Glomerular visceral epithelial cell (primary cell): ENCODE data around the gene INA.
"Not testable (repeated sequence)": the region's sequence is repeated elsewhere in the genome, so short reads cannot be mapped to it uniquely, and the experiment has no call there.

Source experiments
- DNase-seq: peaks from one replicate; pipeline ENCODE4 v3.0.0-alpha.2; 2016; ENCODE audit errors: extremely low spot score

Gene INA

GRCh38 chr10:103276896-103277712 is at the start of gene INA:
Gene INA, plus strand, starts transcription at chr10:103277138. Its CDS starts 74 bp downstream, at chr10:103277212.
- DNase-seq = peak; percentile 63

DNA sequence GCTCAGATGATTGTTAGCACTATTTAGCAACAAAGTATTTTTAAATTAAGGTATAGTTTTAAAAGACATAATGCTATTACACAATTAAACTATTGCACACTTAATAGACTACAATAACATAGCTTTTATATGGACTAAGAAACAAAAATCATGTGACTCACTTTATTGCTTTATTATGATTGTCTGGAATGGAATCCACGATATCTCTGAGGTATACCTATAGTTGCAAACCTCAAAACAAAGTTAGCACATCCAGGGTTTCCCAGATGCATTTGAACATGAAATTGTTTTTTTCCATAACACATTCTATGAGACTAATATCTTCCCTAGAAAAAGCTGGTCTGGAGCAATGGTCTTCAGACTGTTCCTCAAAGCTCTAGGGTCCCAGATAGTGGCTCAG is 49.5 kb upstream of the INA start:
- DNase-seq = no peak

DNA sequence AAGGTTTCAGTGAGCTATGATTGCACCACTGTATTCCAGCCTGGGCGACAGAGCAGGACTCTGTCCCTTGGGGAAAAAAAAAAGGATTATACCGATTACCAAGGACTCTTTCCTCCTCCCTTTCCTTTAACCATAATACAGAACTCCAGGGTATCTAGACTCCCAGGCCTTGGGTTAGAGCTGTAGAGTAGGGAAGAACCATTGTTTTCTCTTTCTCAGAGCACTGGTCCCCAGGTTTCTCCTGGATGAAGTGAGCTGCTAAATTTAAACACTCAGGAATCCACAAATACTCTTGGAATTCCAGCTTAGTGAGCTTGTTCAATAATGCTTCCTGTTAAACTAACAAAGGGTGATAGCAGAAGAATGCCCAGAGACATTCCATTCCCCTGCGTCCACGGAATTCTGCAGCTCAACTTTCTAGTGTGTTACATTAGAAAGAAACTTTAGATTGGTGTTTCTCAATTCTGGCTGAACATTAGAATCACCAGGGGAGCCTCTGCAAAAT is 45.8 kb upstream of the INA start:
- peak; percentile 90 for DNase-seq

- DNase-seq = no peak
Observed at GRCh38 chr10:103232131-103232673, 44.7 kb upstream of the INA start.

GRCh38 chr10:103232772-103233488 is 44.0 kb upstream of the INA start:
- peak; percentile 41 for DNase-seq

DNA sequence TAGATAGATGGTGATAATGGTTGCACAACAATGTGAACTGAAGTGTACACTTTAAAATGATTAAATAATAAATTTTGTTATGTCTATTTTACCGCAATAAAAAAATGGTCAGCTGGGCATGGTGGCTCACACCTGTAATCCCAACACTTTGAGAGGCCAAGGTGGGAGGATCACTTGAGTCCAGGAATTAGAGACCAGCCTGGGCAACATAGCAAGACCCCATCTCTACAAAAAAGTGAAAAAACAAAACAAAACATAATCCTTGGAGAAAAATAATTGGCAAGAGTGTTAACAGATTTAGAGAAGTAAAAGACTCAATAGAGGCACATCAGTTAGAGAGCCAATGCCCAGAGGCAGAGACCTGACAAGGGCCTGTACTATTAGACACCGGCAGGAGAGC is 41.2 kb upstream of the INA start:
- DNase-seq = no peak

DNA sequence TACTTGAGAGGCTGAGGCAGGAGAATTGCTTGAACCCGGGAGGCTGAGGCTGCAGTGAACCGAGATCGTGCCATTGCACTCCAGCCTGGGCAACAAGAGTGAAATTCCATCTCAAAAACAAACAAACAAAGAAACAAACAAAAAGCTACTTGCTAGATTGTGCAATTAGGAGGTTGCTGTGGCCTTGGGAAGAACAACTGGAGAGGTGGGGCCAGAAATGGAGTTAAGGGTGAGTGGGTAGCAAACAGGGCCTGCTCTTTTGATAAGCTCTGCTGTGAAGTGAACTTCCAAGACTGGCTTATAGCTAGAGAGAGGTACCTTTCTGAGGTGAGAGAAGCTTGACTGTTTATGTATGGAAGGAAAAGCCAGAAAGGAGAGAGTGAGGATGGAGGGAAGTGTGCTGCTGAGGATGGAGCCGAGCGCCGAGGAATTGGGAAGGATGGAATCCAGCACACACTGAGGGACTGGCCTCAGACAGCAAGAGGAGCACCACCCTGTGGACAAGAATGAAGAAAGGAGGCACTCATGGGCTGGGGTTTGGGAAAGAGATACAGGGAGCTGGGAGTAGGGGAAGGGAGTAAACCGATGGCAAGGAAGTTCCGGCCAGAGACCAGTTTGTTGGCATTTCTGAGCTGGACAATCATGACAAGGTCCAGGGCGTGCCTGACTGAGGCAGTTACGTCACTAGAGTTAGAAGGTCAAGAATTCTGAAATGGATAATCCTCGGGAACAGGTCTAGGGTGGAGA is 38.3 kb upstream of the INA start:
- no peak for DNase-seq

DNA sequence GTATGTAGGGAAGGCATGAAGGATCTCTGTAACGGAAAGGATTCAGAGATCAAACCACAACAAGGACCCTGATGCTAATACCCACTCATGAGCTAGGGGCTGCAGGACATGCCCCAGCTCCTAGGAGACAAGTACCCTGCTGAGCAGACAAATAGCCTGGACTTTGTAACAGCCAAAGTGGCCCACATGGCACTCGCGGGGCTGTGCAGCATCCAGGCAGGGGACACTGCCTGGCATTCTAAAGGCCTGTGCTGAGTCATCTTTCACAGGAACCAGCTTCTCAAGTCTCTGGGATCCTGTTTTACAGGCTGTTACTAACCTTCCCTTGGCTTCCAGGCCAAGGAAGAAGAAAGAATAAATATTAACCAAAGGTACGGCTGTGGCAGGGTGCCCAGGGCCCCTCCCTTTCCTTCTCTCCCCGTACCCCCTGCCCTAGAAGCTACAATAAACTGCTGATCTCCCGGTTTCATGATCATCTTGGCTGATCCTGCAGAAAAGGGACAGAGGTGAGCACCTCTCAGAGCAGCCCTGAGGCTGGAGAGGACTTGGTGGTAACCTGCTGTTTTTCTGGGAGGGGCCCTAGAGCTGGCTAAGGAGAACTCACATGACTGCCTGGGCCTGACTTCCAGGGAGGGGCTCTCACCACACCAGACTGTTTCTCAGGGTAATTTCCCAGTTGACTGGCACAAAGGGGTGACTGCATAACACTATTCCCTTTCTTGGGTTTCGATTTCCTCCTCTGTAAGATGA is 35.5 kb upstream of the INA start:
- DNase-seq = peak; percentile 80

- peak; percentile 81 for DNase-seq
Observed at GRCh38 chr10:103244666-103245271, 32.2 kb upstream of the INA start.

GRCh38 chr10:103245587-103245986 is 31.4 kb upstream of the INA start, which contains the start of gene RPEL1:
Gene RPEL1, plus strand, starts transcription at chr10:103245887. Its CDS starts 110 bp downstream, at chr10:103245997.
- not testable (repeated sequence) for DNase-seq

GRCh38 chr10:103246324-103246723 is 30.6 kb upstream of the INA start:
- no peak for DNase-seq

DNA sequence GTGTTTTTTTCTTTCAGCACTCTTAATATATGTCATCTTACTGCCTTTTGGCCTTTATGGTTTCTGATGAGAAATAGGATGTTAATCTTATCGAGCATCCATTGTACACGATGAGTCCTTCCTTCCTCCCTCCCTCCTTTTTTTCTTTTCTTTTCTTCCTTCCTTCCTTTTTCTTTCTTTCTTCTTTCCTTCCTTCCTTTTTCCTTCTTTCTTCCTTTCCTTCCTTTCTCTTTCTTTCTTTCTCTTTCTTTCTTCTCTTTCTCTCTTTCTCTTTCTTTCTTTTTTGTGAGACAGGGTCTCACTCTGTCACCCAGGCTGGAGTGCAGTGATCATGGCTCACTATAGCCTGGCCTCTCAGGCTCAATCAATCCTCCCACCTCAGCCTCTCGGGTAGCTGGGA is 22.8 kb upstream of the INA start:
- no peak for DNase-seq

DNA sequence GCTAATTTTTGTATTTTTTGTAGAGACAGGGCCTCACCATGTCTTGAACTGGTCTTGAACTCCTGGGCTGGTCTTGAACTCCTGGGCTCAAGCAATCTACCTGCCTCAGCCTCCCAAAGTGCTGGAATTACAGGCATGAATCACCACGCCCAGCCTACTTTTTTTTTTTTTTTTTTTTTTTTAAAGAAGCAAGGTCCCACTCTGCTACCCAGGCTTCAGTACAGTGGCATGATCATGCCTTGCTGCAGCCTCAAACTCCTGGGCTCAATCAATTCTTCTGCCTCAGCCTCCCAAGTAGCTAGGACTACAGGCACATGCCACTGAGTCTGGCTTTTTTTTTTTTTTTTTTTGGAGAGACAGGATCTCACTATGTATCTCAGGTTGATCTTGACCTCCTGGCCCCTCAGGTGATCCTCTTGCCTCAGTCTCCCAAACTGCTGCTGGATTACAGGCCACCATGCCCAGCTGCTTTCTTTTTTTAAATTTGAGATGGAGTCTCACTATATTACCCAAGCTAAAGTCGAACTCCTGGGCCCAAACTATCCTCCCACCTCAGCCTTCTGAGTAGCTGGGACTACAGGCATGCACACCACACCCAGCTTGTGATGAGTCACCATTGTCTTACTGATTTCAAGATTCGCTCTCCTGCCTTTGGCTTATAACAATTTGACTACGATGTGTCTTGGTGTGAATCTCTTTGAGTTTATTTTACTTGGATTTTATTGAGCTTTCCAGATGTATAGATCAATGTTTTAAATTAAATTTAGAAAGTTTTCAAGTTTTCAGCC is 22.2 kb upstream of the INA start:
- DNase-seq = peak; percentile 40

DNA sequence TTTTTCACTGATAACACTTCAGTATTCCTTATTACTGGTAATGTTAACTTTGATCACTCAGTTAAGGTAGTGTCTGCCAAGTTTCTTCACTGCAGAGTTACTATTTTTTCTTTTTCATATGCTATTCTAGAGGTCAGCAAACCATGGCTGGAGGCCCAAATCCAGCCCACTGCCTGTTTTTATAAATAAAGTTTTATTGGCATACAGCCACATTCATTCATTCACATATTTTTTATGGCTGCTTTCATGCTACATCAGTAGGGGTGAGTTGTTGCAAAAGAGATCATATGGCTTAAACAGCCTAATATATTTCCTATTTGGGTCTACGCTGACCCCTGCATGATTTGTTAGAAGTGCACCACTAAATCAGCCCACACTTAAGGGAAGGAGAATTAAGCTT is 20.3 kb upstream of the INA start:
- no peak for DNase-seq

DNA sequence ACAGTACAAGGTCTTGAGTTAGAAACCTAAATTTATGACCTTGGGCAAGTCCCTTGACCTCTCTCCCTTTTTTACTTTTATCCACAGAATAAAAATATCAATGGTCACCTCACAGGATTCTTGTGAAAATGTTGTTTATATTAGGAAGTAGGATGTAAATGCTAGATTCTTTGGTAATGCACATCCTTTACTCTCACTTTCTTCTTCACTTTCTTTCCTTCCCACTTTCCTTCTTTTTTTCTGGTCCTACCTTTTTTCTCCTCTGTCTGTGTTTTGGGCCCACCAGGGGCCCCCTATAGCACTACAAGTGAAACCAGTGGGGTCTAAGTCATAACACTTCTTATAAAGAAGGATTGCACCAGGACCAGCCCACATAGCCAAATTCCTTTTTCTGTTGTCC is 19.1 kb upstream of the INA start:
- DNase-seq = no peak

GRCh38 chr10:103258928-103259327 is 18.0 kb upstream of the INA start:
- DNase-seq = not testable (repeated sequence)

DNA sequence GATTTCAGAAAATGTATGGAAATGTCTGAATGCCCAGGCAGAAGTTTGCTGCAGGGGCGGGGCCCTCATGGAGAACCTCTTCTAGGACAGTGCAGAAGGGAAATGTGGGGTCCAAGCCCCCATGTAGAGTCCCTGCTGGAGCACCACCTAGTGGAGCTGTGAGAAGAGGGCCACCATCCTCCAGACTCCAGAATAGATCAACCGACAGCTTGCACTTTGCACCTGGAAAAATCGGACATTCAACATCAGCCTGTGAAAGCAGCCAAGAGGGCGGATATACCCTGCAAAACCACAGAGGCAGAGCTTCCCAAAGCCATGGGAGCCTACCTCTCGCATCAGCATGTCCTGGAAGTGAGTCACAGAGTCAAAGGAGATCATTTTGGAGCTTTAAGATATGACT is 16.9 kb upstream of the INA start:
- DNase-seq = no peak

- DNase-seq = no peak
Observed at GRCh38 chr10:103262229-103262628, 14.7 kb upstream of the INA start.

DNA sequence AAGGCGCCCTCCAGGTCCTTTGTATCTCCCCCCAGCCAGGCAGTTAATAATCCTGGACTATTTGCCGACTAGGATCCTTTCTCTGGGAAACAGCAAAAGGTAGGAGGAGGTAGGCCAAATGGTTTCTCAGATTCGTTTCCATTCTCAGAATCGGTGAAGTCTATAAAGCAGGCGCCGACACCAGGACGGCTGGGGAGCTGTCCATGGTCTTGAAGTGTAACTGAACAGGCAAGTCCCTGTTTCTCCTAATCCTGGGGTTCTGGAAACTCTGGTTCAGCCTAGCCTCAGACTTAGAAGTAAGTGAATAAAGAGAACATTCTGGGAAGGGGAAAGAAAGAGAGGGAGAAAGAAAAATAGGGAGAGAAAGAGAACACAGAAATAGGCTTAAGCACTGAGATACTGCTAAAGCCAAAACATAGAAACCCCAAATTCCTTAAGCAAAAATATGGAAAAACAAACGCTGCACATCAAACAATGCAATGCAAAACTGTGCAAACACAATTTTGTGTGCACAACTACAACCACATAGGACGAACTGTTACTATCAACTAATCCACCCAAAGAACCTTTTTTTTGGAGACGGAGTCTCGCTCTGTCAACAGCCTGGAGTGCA is 11.1 kb upstream of the INA start:
- peak; percentile 61 for DNase-seq
